ENCODE data around the gene SCLT1. TPM values are rescaled to one million over a fixed set of nuclear protein-coding genes. Genes with fewer than 3 reads are reported as not detected.

The SCLT1 gene
- polyA plus RNA-seq, 1 donor (not counting 4 experiments of a cell fraction or from before 2014, with no cell fraction given), result 5.8 TPM

GRCh38 chr4:128880662-128881061, 212.7 kb downstream of the SCLT1 start:
- H3K27me3 ChIP-seq (ENCODE audit: control insufficient read depth, extremely low read depth, insufficient read depth, low read length), result no peaks in the 10 kb centered on the region
- H3K79me2 ChIP-seq (ENCODE audit: control insufficient read depth, insufficient read depth, low read length), result no peaks in the 10 kb centered on the region
- H3K9me3 ChIP-seq (ENCODE audit: control insufficient read depth, low read depth, low read length), result no peaks in the 10 kb centered on the region
- no peak overlapping the region for H3K4me2 ChIP-seq (ENCODE audit: control insufficient read depth, extremely low read depth, insufficient read depth, low read depth, low read length)
- H3K4me1 ChIP-seq (ENCODE audit: control insufficient read depth, extremely low read depth, insufficient read depth, low read length), result no peaks in the 10 kb centered on the region
- TF ChIP-seq CTCF (optimal IDR thresholded peaks at IDR 0.05 in 1 of 3, IDR thresholded peaks at IDR 0.05 in 1 of 3, conservative IDR thresholded peaks at IDR 0.05 in 1 of 3; ENCODE audit: extremely low read depth in 1 of 3, insufficient read depth in 2 of 3, low read length in 3 of 3) (no peak), EZH2 (IDR thresholded peaks at IDR 0.05; ENCODE audit: low read length) (no peak)
- H4K20me1 ChIP-seq (ENCODE audit: control insufficient read depth, extremely low read depth, insufficient read depth, low read length), result no peaks in the 10 kb centered on the region
- DNase-seq (ENCODE audit: low read depth, low spot score) (no peak), FAIRE-seq (no peak)
- no peak overlapping the region for H3K27ac ChIP-seq (ENCODE audit: control insufficient read depth, insufficient read depth, low read length)
- H3K36me3 ChIP-seq (ENCODE audit: control insufficient read depth in 2 of 2, extremely low read depth in 1 of 2, insufficient read depth in 2 of 2, low read length in 2 of 2), result no peaks in the 10 kb centered on the region
- H2AFZ ChIP-seq (ENCODE audit: control insufficient read depth, low read length), result no peak overlapping the region
- dilution Hi-C loops (cut with MboI; ENCODE audit: extremely low pct_ligation_motif_present, low sequenced_read_pairs), result no loop called here
- H3K9ac ChIP-seq (ENCODE audit: control insufficient read depth, extremely low read depth, insufficient read depth, low read length), result no peak overlapping the region
- H3K4me3 ChIP-seq (ENCODE audit: control insufficient read depth in 2 of 3, extremely low read depth in 1 of 3, insufficient read depth in 2 of 3, low read depth in 1 of 3, low read length in 3 of 3), result no peak overlapping the region
- H3K9me1 ChIP-seq (ENCODE audit: control insufficient read depth, extremely low read depth, insufficient read depth, low read length), result no peaks in the 10 kb centered on the region

- H2AFZ ChIP-seq (ENCODE audit: control insufficient read depth, low read length), result no peak overlapping the region
- dilution Hi-C loops (cut with MboI; ENCODE audit: extremely low pct_ligation_motif_present, low sequenced_read_pairs), result no loop called here
- FAIRE-seq, result no peak
Observed at GRCh38 chr4:128879971-128880370, 213.4 kb downstream of the SCLT1 start.

More at GRCh38 chr4:128879971-128880370, 213.4 kb downstream of the SCLT1 start:
- Histone ChIP-seq H3K27me3 (ENCODE audit: control insufficient read depth, extremely low read depth, insufficient read depth, low read length) (no peaks in the 10 kb centered on the region), H3K9ac (ENCODE audit: control insufficient read depth, extremely low read depth, insufficient read depth, low read length) (no peak overlapping the region), H3K4me1 (ENCODE audit: control insufficient read depth, extremely low read depth, insufficient read depth, low read length) (no peaks in the 10 kb centered on the region), H3K9me1 (ENCODE audit: control insufficient read depth, extremely low read depth, insufficient read depth, low read length) (no peaks in the 10 kb centered on the region), H3K9me3 (ENCODE audit: control insufficient read depth, low read depth, low read length) (no peaks in the 10 kb centered on the region), H3K36me3 (ENCODE audit: control insufficient read depth in 2 of 2, extremely low read depth in 1 of 2, insufficient read depth in 2 of 2, low read length in 2 of 2) (no peaks in the 10 kb centered on the region), H3K4me3 (ENCODE audit: control insufficient read depth in 2 of 3, extremely low read depth in 1 of 3, insufficient read depth in 2 of 3, low read depth in 1 of 3, low read length in 3 of 3) (no peak overlapping the region), H3K4me2 (ENCODE audit: control insufficient read depth, extremely low read depth, insufficient read depth, low read depth, low read length) (no peak overlapping the region), H3K27ac (ENCODE audit: control insufficient read depth, insufficient read depth, low read length) (no peak overlapping the region), H4K20me1 (ENCODE audit: control insufficient read depth, extremely low read depth, insufficient read depth, low read length) (no peaks in the 10 kb centered on the region), H3K79me2 (ENCODE audit: control insufficient read depth, insufficient read depth, low read length) (no peaks in the 10 kb centered on the region)
- TF ChIP-seq CTCF (optimal IDR thresholded peaks at IDR 0.05 in 1 of 3, IDR thresholded peaks at IDR 0.05 in 1 of 3, conservative IDR thresholded peaks at IDR 0.05 in 1 of 3; ENCODE audit: extremely low read depth in 1 of 3, insufficient read depth in 2 of 3, low read length in 3 of 3) (no peak), EZH2 (IDR thresholded peaks at IDR 0.05; ENCODE audit: low read length) (no peak)
- DNase-seq (ENCODE audit: low read depth, low spot score), result no peak

Measured in keratinocyte (primary cell).